Activated T-cell treated with anti-CD3 and anti-CD28 coated beads, Interleukin-2, amount 50 U/mL, for 48 hours (primary cell): ENCODE measurements around the gene KIRREL1.

Experiments used
- DNase-seq, 2 experiments: peaks; one replicate each; pipeline ENCODE4 v3.0.0-alpha.2; 2020

The KIRREL1 gene

DNA sequence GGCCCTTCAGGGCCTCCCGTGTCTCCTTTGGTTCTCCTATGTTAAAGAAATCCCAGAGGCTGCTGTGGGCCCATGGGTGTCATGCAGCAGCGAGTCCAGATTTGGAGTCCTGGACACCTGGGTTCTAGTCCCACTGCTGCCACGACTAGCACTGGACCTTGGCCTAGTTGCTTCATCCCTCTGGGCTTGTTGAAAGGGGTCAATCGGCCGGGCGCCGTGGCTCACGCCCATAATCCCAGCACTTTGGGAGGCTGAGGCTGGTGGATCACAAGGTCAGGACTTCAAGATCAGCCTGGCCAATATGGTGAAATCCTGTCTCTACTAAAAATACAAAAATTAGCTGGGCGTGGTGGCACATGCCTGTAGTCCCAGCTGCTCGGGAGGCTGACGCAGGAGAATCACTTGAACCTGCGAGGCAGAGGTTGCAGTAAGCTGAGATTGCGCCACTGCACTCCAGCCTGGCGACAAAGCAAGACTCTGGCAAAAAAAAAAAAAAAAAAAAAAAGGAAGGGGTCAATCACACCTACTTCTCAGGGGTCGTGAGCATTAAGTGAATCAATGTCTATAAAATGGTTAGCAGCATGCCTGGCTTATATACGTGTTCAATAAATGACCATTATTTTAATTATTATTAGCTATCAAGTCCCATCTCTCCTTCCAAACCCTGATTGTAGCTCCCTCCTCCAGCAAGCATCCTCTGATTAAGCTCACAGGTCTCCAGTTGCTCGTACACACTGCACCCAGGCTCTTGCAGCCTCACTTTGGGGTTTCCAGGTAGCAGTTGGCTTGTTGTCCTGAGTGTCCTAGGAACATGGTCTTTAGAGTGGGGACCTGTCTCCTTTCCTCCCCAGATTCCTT is 43.8 kb downstream of the KIRREL1 start:
- no peak for DNase-seq

- no peak for DNase-seq
These were observed 44.5 kb downstream of the KIRREL1 start for GRCh38 chr1:158037866-158038359.

DNA sequence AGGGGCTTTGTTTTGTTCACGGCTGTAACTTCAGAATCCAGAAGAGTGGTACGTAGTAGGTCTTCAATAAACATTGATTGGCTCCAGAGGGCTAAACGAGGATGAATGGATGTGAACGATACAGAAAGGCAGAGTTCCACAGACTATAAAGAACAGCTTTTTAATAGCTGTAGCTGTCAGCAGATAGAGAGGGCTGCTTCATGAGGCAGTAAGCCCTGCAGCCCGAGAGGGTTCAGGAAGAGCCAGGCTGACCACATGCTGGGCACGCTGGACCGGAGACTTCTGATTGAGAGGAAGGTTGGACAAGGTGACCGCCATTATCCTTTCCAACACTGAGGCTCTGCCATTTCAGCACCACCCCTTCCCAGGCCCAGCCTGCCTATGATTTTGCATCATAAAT is 45.3 kb downstream of the KIRREL1 start:
- DNase-seq: no peak

DNA sequence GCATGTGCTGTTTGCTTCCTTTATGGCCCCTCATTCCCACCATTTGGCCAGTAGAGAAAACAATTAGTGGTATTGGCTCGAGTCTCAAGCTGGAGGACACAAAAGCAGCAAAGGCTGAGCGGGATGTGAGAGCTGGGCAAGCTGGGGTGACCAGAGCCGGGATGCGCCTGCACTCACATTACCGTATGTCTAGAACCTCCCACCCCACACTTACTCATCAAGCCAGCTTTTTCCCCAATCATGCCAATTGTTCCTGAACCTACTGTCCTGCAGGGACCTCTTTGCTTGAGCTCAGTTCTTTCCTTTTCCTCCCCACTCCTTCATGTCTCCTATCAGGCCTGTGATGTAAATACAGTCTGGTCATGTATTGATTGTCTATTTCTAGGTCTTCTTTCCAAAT is 45.9 kb downstream of the KIRREL1 start:
- no peak for DNase-seq

- DNase-seq: no peak
These were observed 46.9 kb downstream of the KIRREL1 start for GRCh38 chr1:158040323-158040722.

DNA sequence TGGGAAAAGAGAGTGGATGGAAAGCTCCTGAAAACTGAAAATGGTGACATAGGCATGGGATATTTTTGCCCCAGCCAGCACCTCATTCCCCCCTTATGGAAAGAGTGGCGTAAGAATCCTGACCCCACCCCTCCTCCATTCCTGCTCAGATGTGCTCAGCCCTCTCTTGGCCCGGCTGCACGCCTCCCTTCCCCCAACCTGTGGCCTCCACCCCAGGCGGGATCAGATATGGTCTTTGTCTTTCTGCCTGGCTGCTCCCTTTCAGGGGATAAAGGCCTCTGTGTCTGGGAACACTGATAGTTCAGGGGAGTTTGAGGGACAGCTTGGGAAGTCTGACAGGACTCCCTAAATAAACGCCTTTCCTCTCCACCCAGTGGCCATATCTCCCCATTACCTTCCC is 49.8 kb downstream of the KIRREL1 start:
- DNase-seq: no peak

DNA sequence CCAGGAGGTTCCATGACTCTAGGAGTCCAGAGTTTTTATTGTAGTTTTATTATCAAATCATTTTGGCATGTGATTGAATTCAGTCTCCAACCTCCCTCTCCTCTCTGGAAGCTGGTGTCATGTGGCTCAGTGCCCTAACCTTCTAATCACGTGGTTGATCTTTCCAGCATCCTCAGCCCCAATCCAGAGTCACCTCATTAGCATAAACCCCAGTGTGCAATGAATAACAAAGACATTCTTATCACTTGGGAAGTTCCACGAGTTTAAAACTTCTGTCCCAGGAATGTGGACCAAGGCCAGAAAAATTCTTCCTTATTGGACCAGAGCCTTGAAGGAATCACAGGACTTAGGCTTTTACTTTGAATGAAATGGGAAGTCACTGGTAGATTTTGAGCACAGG is 52.2 kb downstream of the KIRREL1 start:
- DNase-seq: no peak

- no peak for DNase-seq
These were observed 53.5 kb downstream of the KIRREL1 start for GRCh38 chr1:158046715-158047510.

DNA sequence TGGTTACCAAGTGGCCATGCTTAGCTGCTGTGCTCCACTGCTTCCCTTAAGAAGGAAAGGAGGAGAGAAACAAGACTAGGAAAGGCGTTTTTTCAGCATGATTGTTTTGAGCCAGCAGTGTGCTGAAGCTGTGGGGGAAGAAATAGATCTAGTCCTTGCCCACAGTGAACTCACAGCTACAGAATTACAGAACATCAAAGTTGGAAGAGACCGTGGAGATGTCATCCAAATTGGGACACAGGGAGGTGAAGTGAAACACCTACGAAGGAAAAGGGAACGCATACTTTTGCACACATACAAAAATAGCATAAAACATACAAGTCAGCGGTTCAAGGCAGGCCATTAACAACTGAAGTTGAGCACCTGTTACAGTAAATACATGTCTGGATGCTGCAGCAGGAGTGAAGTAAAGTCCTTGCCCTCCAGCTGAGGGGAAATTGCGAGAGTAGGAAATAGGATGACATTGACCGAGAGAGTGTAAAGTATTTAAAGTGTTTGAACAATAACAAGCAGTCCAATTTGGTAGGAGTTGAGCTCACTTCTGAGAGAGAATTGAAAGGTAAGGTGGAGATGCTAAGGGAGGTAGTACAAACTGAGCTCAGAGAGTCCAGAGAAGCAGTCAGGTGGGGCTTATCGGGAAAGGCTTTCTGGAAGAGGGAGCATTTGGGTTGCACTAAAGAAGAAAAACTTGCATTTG is 55.1 kb downstream of the KIRREL1 start:
- no peak for DNase-seq

DNA sequence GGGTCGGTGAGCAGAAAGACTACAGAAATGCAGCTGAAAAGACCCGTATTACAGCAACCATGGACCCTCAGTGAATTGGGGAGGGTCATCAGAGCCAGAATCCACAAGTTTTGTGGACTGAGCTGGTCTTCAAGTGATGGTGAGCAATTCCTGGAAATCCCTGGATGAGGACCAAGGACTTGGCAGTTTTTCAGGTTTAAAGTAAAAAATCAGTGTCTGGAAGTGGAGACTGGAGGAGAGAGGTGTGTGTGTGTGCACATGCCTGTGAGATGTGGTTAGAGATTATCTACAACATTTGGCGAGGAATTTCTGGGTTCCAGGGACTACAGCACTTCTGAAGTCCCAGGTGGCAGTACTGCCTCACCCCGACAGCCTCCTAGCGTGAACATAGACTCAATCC is 56.4 kb downstream of the KIRREL1 start:
- DNase-seq: no peak

DNA sequence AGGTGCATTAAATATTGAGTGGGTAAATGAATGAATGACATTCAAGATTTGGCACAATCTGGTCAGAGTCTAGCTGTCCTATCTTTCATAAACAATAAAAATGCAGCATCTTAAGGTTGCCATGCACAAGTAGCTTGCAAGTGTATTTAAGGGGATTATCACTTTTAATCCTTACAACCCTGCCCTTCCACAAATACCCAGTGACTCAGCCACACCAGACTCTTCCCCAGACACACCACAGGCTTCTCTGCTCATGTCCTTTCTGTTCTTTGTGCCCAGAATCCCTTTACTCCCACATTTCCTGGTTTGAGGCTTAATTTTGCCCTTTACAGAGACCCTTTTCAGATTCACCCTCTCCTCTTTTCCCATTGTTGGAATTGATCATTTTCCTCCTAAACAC is 59.8 kb downstream of the KIRREL1 start:
- no peak for DNase-seq

GRCh38 chr1:158054721-158055120 is 61.3 kb downstream of the KIRREL1 start:
- DNase-seq: no peak

DNA sequence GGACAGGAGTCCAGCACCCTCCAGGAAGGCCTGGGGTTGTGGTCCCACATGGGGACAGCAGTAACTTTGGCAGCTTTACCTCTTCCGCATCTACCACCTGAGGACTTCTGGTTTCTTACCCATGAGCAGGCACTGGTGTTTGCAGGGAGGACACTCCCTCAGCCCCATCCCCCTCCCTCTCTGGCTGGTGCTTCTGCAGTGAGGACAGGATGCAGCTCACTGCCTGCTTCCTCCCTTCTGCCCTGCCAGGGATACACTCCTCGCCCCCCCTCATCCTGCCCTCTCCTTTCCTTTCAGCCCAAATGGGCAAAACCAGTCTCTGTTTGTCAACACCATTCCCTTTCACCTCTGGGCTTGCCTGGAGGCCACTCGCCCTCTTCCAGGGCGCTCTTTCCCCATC is 62.4 kb downstream of the KIRREL1 start:
- DNase-seq: no peak

DNA sequence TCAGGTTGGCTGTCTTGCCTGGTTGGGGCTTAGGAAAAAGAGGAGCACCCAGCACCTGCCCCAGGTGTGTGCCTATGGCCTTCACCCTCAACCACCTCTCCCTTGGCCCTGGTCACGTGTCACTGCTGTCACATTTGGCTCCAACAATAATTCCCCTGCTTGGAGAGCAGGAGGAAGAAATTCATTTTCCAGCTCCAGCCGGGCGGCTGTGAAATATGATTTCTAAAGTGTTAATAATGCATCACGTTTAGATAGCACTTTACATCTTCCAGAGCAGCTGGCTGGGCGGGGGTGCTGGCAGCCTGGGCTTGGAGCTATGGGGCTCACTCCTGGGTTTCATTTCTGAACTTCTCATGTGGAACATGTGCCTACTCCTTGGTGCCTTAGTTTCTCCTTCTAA is 63.1 kb downstream of the KIRREL1 start:
- no peak for DNase-seq

DNA sequence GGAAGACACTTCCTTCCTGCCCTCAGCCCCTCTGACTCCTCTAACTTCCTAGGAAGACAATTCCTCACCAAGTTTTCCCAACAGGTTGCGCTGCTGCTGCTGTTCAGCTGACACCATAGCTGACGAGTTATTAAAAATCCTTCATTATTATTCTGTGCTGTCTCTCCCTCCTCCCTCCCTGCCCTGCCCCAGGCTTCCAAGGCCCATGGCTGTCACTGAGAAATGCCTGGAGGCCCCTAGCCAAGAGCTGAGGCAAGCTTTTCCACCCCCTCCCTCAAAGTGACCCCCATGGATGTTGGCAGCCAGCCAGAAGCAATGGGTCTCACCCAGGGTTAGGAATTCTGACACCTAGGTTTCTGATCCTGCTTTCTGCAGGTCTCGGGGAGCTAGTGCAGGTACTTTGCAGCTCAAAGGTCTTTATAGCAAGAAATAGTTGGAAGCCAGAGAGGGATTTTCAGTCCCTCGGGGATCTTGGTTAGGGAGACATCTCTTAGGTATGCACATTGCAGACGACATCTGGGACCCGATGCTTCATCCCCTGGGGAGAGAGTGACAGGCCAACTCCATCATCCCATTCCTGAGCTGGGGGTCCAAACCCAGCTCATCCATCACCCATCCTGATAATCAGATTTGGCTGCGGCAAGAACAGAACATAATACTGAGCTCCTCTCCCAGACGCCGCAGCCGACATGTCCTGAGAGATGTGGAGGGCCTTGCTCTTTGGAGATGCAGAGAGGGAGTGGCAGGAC is 65.0 kb downstream of the KIRREL1 start:
- DNase-seq: no peak

GRCh38 chr1:158059984-158060383 is 66.5 kb downstream of the KIRREL1 start:
- no peak for DNase-seq

DNA sequence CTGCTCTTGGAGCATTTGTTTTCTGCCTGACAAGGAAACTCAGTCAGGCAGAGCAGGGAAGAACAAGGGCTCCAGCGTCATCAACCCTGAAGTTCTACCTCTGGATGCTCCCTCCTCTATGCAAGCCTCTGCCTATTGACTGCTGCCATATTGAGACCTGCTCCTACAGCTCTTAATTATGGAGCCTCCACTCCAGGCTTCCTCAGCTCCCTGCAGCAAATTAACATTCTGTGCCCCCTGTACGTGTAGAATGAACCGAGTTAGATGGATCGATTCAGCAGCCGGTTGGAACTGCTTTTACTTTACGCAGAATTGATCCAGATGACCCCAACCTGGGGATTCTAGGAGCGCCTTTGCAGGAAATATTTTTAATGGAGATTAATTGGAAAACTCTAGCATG is 68.7 kb downstream of the KIRREL1 start:
- no peak for DNase-seq

- DNase-seq: no peak
These were observed 74.2 kb downstream of the KIRREL1 start for GRCh38 chr1:158067662-158068061.

- no peak for DNase-seq
These were observed 75.5 kb downstream of the KIRREL1 start for GRCh38 chr1:158068918-158069317.

DNA sequence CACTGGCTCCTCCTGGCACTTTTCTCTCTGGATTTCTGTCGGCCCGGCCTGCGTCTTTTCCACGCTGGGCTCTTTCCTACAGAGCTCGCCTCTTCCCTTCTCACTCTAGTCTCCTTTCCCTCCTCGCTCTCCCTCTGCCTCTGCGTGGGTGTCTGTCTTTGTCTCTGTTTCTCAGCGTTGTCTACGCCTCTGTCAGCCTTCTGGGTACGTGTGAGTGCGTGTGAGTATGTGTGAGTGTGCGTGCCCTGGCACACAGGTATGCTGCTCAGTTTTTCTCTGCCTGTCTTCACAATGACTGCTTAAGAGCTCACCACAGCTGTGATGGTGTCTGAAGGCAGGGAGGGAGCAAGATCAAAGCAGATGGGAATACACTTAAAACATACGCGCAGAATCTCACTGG is 77.7 kb downstream of the KIRREL1 start:
- DNase-seq: no peak

DNA sequence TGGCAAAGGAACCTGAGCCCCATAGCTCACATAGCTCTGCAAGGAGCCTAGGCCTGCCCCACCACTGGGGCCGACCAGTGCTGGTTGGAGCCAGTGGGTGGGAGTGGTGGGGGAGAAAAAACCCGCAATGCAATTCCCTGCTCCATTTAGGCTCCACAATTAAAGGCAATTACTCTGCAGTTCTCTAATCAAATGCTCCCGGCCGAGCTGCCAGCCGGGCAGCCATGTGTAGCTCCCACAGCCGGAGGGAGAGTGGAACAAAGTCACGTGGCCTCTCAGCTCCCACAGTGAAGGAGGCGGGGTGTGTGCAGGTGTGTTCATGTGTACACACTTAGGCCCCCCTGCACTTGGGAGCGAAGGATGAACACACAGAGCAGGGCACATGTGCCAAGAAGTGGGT is 81.6 kb downstream of the KIRREL1 start:
- DNase-seq: no peak

DNA sequence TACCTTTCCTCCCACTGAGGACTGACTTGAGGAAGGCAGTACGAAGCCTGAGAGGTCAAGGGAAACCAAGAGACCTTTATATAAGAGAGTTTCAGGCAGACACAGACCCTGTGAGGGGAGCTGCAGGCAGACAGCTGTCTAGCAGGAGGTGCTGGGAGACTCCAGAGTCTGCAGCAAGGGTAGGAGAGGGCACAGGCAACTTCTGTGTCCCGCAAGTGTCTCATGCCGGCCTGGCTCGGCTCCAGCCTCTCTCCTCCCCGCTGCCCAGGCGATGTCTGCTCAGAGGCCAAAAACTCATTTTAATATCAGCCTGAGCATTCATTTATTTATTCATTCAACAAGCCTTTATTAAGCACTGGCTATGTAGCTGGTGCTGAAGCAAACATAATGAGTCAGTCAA is 83.0 kb downstream of the KIRREL1 start:
- DNase-seq: no peak
